Measurements from ENCODE around the gene GPC5. TPM values are rescaled to one million over a fixed set of nuclear protein-coding genes. Genes with fewer than 3 reads are reported as not detected.
"Not testable (repeated sequence)": the region's sequence is repeated elsewhere in the genome, so short reads cannot be mapped to it uniquely, and the experiment has no call there.

Gene GPC5
- polyA plus RNA-seq, 3 donors = 0.04 to 1.0 TPM; not detected in 1

DNA sequence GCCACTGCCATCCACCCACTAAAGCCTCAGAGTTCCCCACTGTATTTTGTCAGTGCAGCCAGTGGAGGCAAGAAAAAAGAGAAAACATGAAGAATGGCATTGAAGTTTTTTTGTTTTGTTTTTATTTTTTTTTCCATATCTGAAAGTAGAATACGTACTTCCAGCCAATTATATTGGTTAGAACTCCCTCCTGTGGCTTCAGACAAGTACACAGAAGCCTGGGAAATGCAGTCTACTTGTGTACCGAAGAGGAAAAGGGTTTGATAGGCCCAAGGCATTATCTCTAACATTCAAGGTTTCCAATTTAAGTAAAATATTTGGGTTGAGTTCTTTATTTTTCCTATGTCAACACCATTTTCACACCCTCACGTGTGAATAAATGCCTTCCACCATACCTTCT is 1131.9 kb downstream of the GPC5 start:
- 40 to 65% (median 64%) methylated on average over 3 of the region's 3 CpGs for WGBS, 3 donors
- H3K27ac ChIP-seq (ENCODE audit: low read depth, low read length) = no peak overlapping the region

DNA sequence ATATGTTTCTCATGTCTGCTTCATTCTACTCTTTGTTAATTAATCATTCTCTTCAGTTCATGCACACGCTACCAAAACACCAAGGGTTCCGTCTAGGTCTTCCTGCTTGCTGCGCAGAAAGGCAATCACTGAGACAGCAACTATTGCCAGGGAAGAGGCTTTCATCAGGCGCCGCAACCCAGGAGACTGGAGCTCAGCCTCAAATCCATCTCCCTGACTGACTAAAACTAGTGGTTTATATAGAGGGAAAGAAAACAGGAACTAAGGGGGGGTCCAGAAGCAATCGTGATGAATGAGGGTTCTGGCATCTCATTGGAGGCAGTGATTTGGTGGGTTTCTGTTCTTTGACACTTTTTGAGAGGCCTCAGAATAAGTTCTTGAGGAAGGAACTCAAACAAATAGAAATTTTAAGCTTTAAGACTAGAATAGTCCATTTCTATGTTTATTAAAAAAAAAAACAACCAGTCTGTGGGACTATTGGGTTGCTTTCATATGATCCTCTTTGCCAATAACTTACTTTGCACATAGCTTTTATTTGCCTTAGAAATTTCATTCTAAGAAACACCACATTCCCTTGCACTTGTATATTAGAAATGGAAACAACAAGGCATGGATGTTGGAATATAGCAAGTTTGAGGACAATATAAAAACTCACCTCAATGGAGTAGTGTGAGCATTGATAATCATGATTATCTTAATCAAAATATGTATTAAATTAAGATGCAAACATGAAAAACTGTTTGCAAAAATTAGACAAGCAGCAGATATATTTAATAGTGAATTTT is 1137.0 kb downstream of the GPC5 start:
- WGBS, 3 donors = 84 to 92% (median 85%) methylated on average over 6 of the region's 6 CpGs

DNA sequence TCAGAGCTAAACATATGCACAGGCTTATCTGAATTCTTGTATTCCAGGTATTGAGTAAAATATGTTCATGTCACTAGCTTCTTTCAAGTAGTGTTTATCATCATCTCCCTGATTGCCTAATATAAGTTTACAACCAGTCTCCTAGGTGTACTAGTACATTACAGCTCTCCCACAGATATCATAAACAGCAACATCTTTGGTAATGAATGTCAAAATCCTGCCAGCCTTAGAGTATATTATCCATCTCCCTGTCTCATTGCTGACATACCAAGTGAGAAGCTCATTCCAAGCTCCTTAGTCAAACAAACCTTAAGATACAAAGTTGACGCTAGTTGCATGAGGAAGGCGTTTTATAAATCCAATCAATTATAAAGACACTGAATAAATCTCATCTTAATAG is 1139.0 kb downstream of the GPC5 start:
- no peak overlapping the region for H3K27ac ChIP-seq (ENCODE audit: low read depth, low read length)
- 67 to 71% (median 68%) methylated on average over 2 of the region's 2 CpGs for WGBS, 3 donors

More for the DNA sequence above, 1137.0 kb downstream of the GPC5 start:
- no peak overlapping the region for H3K27ac ChIP-seq (ENCODE audit: low read depth, low read length)

DNA sequence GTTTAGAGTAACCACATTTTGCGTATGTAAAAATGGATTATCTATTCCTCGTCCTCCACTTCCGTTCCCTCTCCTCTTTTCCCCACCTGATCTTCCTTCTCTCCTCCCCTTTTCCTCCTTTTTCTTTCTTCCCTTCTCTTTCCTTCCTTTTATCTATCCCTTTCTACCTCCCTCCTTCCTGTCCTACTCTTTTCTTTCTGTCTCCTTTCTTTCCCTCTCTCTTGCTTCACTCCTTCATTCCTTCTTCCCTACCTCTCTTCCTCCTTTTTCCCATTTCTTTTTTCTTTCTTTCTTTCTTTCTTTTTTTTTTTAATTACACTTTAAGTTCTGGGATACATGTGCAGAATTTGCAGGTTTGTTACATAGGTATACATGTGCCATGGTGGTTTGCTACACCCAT is 1139.7 kb downstream of the GPC5 start:
- 90 to 93% (median 91%) methylated on average over 3 of the region's 3 CpGs for WGBS, 3 donors
- H3K27ac ChIP-seq (ENCODE audit: low read depth, low read length) = no peak overlapping the region

- not testable (repeated sequence) for H3K27ac ChIP-seq (ENCODE audit: low read depth, low read length)
- 93 to 98% (median 95%) methylated on average over 4 of the region's 4 CpGs for WGBS, 3 donors
These were observed 1140.7 kb downstream of the GPC5 start for GRCh38 chr13:92539148-92539547.

GRCh38 chr13:92547266-92547665 is 1148.8 kb downstream of the GPC5 start:
- WGBS, 3 donors = 81 to 88% (median 83%) methylated on average over 3 of the region's 3 CpGs
- no peak overlapping the region for H3K27ac ChIP-seq (ENCODE audit: low read depth, low read length)

DNA sequence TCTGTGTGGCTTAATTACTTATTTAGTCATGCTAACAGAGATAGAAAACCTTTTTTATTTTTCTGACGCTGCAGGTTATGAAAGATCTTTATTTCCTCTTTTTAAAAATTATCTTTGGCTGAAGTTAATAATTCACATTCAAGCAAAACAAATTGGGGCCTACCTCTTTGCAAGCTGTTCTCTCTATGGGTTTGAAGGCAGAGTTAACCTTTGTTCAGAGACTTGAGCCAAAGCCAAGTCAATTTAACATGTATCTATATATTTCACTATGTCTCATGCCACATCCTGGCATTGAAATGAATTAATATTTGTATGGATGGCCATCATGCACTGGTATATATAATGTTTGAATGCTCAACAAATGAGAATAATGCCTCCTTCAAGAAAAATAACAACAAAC is 1150.9 kb downstream of the GPC5 start:
- 27 to 78% (median 65%) methylated on average over 1 of the region's 1 CpG for WGBS, 3 donors
- H3K27ac ChIP-seq (ENCODE audit: low read depth, low read length) = no peak overlapping the region

- 91 to 96% (median 96%) methylated on average over 3 of the region's 3 CpGs for whole genome bisulfite sequencing, 3 donors
- no peak overlapping the region for H3K27ac ChIP-seq (ENCODE audit: low read depth, low read length)
These were observed 1155.2 kb downstream of the GPC5 start for GRCh38 chr13:92553470-92554114.

GRCh38 chr13:92560883-92561282 is 1162.5 kb downstream of the GPC5 start:
- no peak overlapping the region for H3K27ac ChIP-seq (ENCODE audit: low read depth, low read length)
- WGBS, 3 donors = 51 to 87% (median 59%) methylated on average over 5 of the region's 5 CpGs

DNA sequence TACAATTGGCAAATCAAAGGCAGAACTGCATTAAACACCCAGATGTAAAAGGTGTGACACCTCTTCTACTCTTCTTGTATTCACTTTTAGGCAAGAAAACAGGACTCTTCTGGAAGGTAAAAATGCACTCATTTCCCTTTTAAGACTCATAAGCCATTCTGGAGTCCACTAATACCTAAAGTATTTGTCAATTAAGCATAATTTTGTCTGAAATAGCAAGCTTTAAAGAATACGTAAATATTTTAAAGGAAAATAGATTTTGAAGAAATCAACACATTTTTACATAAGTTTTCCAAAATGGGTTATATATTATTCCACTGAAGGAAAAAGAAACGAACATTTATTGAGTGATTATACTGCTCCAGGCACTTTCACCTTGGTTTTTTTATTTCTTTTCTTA is 1166.5 kb downstream of the GPC5 start:
- no peak overlapping the region for H3K27ac ChIP-seq (ENCODE audit: low read depth, low read length)
- WGBS, 3 donors = 80 to 90% (median 85%) methylated on average over 2 of the region's 2 CpGs

- no peak overlapping the region for H3K27ac ChIP-seq (ENCODE audit: low read depth, low read length)
These were observed 1168.3 kb downstream of the GPC5 start for GRCh38 chr13:92566767-92567166.

DNA sequence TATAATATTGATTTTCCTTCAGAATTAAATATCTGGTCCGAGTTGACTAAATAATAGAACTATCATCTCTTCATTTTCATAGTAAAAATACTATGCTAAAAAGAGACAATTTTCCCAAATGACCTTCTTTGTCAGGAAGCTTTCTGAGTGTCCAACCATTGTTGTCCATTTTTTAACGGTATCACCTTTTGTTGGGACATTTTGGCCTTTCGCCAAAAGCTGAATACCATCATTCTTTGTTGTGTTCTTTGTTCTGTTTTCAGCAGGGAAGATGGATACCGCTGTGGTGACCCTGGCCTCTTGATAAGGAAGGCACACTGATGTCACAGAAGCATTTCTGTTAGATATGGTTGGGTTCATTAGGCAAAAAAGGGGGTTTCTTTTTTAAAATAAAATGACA is 1173.8 kb downstream of the GPC5 start:
- H3K27ac ChIP-seq (ENCODE audit: low read depth, low read length) = no peak overlapping the region
- 47 to 70% (median 62%) methylated on average over 4 of the region's 4 CpGs for WGBS, 3 donors

- no peak overlapping the region for H3K27ac ChIP-seq (ENCODE audit: low read depth, low read length)
- WGBS, 3 donors = 58 to 73% (median 71%) methylated on average over 10 of the region's 10 CpGs
These were observed 1175.1 kb downstream of the GPC5 start for GRCh38 chr13:92573467-92574057.

DNA sequence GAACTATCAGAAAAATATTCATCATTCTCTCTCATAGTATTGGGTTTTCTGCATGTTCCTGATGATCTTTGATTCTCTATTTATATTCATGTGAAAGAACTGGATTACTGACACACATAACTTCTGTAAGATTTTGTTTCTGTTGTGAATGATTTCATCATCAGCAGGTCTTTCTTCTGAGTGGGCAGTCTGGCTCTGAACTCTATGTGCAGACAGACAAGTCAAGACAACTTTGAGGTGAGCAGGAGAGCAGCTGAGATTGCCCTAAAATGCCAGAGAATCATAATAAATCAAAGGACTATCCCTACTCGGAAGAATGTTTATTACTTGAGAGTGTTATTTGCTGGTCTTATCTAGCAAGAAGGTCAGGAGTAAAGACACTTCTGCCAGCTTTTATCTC is 1176.1 kb downstream of the GPC5 start:
- no peak overlapping the region for H3K27ac ChIP-seq (ENCODE audit: low read depth, low read length)
- 48 to 54% (median 53%) methylated on average over 1 of the region's 1 CpG for WGBS, 3 donors

DNA sequence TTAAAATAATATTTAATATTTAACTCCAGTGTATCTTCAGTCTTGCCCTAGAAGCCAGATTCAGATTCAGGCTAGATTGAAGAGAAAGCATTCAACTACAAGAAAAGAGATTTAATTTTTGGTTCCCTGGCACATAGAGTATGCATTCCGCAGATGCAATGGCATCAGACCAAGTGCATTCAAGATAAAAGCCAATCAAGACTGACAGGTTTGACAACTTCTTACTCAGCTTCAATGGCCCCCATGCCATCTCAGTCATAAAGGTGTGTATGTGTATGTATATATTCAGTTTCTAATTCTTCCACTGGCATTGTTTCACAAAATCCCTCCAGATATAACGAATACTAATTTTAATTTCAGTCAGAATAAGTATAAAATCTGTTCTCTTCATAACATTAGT is 1177.4 kb downstream of the GPC5 start:
- WGBS, 3 donors = 87 to 91% (median 88%) methylated on average over 2 of the region's 2 CpGs

DNA sequence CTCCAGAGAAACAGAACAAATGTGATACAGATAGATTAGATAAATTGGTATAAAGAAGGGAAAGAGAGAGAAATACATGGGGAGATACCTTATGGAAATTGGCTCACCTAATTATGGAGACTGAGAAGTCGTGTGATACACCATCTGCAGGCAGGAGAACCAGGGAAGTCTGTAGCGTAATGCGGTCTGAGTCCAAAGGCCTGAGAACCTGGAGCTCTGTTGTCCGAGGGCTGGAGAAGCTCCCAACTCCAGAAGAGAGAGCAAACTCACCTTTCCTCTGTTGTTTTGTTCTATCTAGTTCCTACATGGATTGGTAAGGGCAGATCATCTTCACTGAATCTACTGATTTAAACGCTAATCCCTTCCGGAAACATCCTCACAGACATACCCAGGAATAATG is 1179.9 kb downstream of the GPC5 start:
- WGBS, 3 donors = 90 to 96% (median 93%) methylated on average over 6 of the region's 6 CpGs
- H3K27ac ChIP-seq (ENCODE audit: low read depth, low read length) = no peak overlapping the region

More for the DNA sequence above, 1177.4 kb downstream of the GPC5 start:
- H3K27ac ChIP-seq (ENCODE audit: low read depth, low read length) = no peak overlapping the region

- WGBS, 3 donors = 78 to 88% (median 82%) methylated on average over 4 of the region's 4 CpGs
- no peak overlapping the region for H3K27ac ChIP-seq (ENCODE audit: low read depth, low read length)
These were observed 1191.5 kb downstream of the GPC5 start for GRCh38 chr13:92589955-92590354.

DNA sequence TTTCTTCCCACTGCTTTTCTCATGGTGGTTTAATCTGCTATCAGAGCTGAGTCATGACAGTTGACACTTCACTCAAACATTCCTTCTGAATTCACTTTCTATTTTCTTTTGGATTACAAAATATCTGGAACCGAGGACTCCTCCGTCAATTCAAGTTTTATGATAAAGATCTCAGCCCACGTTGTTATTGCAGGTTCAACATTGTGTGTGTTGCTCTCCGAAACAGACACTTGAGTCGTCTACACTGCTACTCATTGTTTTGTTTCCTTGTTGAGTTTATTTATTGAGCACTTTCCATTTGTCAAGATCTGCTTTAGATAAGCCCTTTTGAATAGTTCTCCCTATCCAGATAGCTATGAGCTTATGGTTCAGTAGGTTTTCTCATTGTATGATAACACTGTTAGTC is 1192.1 kb downstream of the GPC5 start:
- H3K27ac ChIP-seq (ENCODE audit: low read depth, low read length) = no peak overlapping the region
- 46 to 57% (median 51%) methylated on average over 5 of the region's 5 CpGs for WGBS, 3 donors

GRCh38 chr13:92591117-92591516 is 1192.7 kb downstream of the GPC5 start:
- H3K27ac ChIP-seq (ENCODE audit: low read depth, low read length) = no peak overlapping the region
- 65 to 68% (median 66%) methylated on average over 5 of the region's 5 CpGs for WGBS, 3 donors

GRCh38 chr13:92592757-92593156 is 1194.3 kb downstream of the GPC5 start:
- 81 to 90% (median 82%) methylated on average over 7 of the region's 7 CpGs for WGBS, 3 donors

More at GRCh38 chr13:92592757-92593156, 1194.3 kb downstream of the GPC5 start:
- no peak overlapping the region for H3K27ac ChIP-seq (ENCODE audit: low read depth, low read length)
